OCI-LY7 (cell line): Measurements from ENCODE around the gene NFYC.

Source experiments
- EZH2phosphoT487 ChIP-seq: fragments of 200-600 bp; sonication (generic); IDR thresholded peaks from 2 replicates; pipeline ENCODE4 v1.6.1; 2018; ENCODE audit warnings: low read depth, borderline replicate concordance, mild to moderate bottlenecking, mixed run types, antibody characterized with exemption, low read length, moderate library complexity, mixed read lengths
- TF ChIP-seq, protein P1 (sequence below): fragments of 200-600 bp; sonication (generic); conservative IDR thresholded peaks from 2 replicates; pipeline ENCODE4 v1.5.1; 2014; ENCODE audit warnings: mild to moderate bottlenecking, antibody characterized with exemption, low read length, moderate library complexity, mixed read lengths

DNA sequence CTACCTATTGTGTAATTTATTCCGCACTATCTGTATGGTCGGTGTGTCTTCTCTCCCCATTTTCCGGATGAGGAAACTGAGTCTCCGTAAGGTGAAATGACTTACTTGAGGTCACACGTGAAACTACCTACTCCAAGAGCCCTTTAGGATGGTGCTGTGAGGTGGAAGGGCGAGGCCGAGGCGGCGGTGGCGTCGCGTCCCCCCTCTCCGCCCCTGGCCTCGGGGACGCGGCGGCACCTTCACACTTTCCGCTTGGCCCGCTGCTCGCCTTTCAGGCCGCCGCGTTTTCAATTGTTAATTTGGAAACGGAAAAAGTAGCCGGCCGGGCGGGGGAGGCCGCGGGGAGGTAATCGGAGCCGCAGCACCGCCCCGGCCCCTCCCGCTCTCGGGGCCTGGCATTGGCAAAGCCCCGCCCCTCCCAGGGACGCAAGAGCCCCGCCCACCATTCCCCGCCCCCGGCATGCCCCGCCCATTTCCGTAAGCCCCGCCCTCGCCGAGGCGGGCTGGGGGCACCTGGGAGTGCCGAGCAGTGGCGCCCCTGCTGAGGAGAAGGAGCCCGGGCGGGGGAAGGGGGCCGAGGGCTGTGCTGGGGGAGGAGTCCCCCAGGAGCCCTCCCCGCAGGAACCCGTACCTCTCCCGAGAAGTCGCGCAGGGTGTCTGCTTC lies 110.7 kb downstream of the NFYC start:
- TF ChIP-seq, protein P1, sequence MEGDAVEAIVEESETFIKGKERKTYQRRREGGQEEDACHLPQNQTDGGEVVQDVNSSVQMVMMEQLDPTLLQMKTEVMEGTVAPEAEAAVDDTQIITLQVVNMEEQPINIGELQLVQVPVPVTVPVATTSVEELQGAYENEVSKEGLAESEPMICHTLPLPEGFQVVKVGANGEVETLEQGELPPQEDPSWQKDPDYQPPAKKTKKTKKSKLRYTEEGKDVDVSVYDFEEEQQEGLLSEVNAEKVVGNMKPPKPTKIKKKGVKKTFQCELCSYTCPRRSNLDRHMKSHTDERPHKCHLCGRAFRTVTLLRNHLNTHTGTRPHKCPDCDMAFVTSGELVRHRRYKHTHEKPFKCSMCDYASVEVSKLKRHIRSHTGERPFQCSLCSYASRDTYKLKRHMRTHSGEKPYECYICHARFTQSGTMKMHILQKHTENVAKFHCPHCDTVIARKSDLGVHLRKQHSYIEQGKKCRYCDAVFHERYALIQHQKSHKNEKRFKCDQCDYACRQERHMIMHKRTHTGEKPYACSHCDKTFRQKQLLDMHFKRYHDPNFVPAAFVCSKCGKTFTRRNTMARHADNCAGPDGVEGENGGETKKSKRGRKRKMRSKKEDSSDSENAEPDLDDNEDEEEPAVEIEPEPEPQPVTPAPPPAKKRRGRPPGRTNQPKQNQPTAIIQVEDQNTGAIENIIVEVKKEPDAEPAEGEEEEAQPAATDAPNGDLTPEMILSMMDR, result no peak
- TF ChIP-seq EZH2phosphoT487, result no peak
